Neural progenitor cell (in vitro differentiated cells): ENCODE data around the gene DENND4C. TPM values are rescaled to one million over a fixed set of nuclear protein-coding genes. Genes with fewer than 3 reads are reported as not detected.
A peak's percentile ranks its signal among the peaks of the same experiment; 100 is the strongest.

ENCODE experiments used
- DNase-seq: peaks from one replicate; pipeline ENCODE4 v3.0.0-alpha.2; 2016; ENCODE audit warnings: low spot score
- H2AFZ ChIP-seq: fragments of 200-600 bp; sonication (generic); replicated peaks from 2 replicates; pipeline ENCODE4 v1.6.1; 2016; ENCODE audit warnings: antibody characterized with exemption
- H3F3A ChIP-seq: fragments of 200-600 bp; sonication (generic); 2 replicates; pipeline ENCODE4 v1.6.1; 2016; ENCODE audit warnings: antibody characterized with exemption, low read depth
- H3K27ac ChIP-seq: fragments of 200-600 bp; sonication (generic); 2 replicates; pipeline ENCODE4 v1.5.1; 2016; ENCODE audit warnings: mild to moderate bottlenecking
- H3K27me3 ChIP-seq: fragments of 200-600 bp; sonication (generic); 2 replicates; pipeline ENCODE4 v1.6.1; 2016; ENCODE audit warnings: mild to moderate bottlenecking, moderate library complexity
- H3K36me3 ChIP-seq: fragments of 200-600 bp; sonication (generic); 2 replicates; pipeline ENCODE4 v1.5.1; 2016
- H3K4me1 ChIP-seq: fragments of 200-600 bp; sonication (generic); 2 replicates; pipeline ENCODE4 v1.6.1; 2016; ENCODE audit warnings: mixed run types
- H3K4me2 ChIP-seq: fragments of 200-600 bp; sonication (generic); 2 replicates; pipeline ENCODE4 v1.6.1; 2016
- H3K4me3 ChIP-seq: fragments of 200-600 bp; sonication (generic); 2 replicates; pipeline ENCODE4 v1.5.1; 2016
- H3K79me2 ChIP-seq: fragments of 200-600 bp; sonication (generic); 2 replicates; pipeline ENCODE4 v1.6.1; 2016; ENCODE audit warnings: low read depth
- H3K9ac ChIP-seq: fragments of 200-600 bp; sonication (generic); 2 replicates; pipeline ENCODE4 v1.6.1; 2016
- H3K9me3 ChIP-seq: fragments of 200-600 bp; sonication (generic); 2 replicates; pipeline ENCODE4 v1.5.1; 2016; ENCODE audit warnings: low read depth
- H4K20me1 ChIP-seq: fragments of 200-600 bp; sonication (generic); 2 replicates; pipeline ENCODE4 v1.6.1; 2016; ENCODE audit warnings: low read depth
- H3K27ac Mint-ChIP-seq: 3 replicates; pipeline ENCODE4 v1.8.0; 2021; ENCODE audit warnings: mixed read lengths
- H3K27me3 Mint-ChIP-seq: 2 replicates; pipeline ENCODE4 v1.8.0; 2022; ENCODE audit warnings: low read depth, mild to moderate bottlenecking, inconsistent platforms, moderate library complexity, mixed read lengths; ENCODE audit not compliant: insufficient read depth
- H3K36me3 Mint-ChIP-seq: 3 replicates; pipeline ENCODE4 v1.8.0; 2021; ENCODE audit warnings: mixed read lengths
- H3K4me1 Mint-ChIP-seq: 3 replicates; pipeline ENCODE4 v1.8.0; 2021; ENCODE audit warnings: mixed read lengths
- H3K4me3 Mint-ChIP-seq: 3 replicates; pipeline ENCODE4 v1.8.0; 2021; ENCODE audit warnings: mild to moderate bottlenecking, moderate library complexity, mixed read lengths
- H3K9me3 Mint-ChIP-seq: 3 replicates; pipeline ENCODE4 v1.8.0; 2020; ENCODE audit warnings: mixed read lengths
- CTCF ChIP-seq: fragments of 200-600 bp; sonication (generic); IDR thresholded peaks from 2 replicates; pipeline ENCODE4 v1.5.1; 2017; ENCODE audit warnings: antibody characterized with exemption, mild to moderate bottlenecking
- EZH2 ChIP-seq: fragments of 200-600 bp; sonication (generic); IDR thresholded peaks from 2 replicates; pipeline ENCODE4 v1.6.1; 2017; ENCODE audit warnings: antibody characterized with exemption, mild to moderate bottlenecking, moderate library complexity
- EZH2phosphoT487 ChIP-seq: fragments of 200-600 bp; sonication (generic); IDR thresholded peaks from 2 replicates; pipeline ENCODE4 v1.6.1; 2017; ENCODE audit warnings: antibody characterized with exemption
- total RNA-seq: library from RNA; depleted of rRNA; stranded (reverse); fragments of >200 nt; gene quantifications from 2 replicates; pipeline ENCODE4 v1.2.3, GENCODE V29; 2015; ENCODE audit warnings: low replicate concordance

DENND4C gene
- total RNA-seq, 1 donor from 2014 or later = 73.4 TPM

- H3K79me2 ChIP-seq = peaks cover 25% of the 10 kb centered on the region
- Mint-ChIP-seq H3K36me3 (no peaks in the 10 kb centered on the region), H3K27ac (no peak overlapping the region), H3K27me3 (peaks cover 12% of the 10 kb centered on the region), H3K4me1 (peaks cover 11% of the 10 kb centered on the region), H3K9me3 (peaks cover 9% of the 10 kb centered on the region), H3K4me3 (peak overlapping the region; percentile 94)
- H3K36me3 ChIP-seq = no peaks in the 10 kb centered on the region
- no peaks in the 10 kb centered on the region for H3K9me3 ChIP-seq
- no peaks in the 10 kb centered on the region for H4K20me1 ChIP-seq
- no peak for TF ChIP-seq EZH2
- no peak for TF ChIP-seq CTCF
- TF ChIP-seq EZH2phosphoT487 = no peak
- peak overlapping the region; percentile 87 for H3K4me2 ChIP-seq
- H3K4me1 ChIP-seq = peaks cover 7% of the 10 kb centered on the region
- no peak overlapping the region for H3K9ac ChIP-seq
- no peak for DNase-seq
- H3K27ac ChIP-seq = no peak overlapping the region
- H3F3A ChIP-seq = peaks cover 26% of the 10 kb centered on the region
- peak overlapping the region; percentile 67 for H3K4me3 ChIP-seq
- H3K27me3 ChIP-seq = peaks cover 12% of the 10 kb centered on the region
- peak overlapping the region; percentile 73 for H2AFZ ChIP-seq
Observed at GRCh38 chr9:19408316-19408692, 177.8 kb downstream of the DENND4C start.

- Mint-ChIP-seq H3K4me1 (peaks cover 11% of the 10 kb centered on the region), H3K9me3 (peaks cover 4% of the 10 kb centered on the region), H3K27me3 (peaks cover 10% of the 10 kb centered on the region), H3K36me3 (no peaks in the 10 kb centered on the region), H3K4me3 (peak within 1 kb of the TSS; percentile 94), H3K27ac (peak within 1 kb of the TSS; percentile 92)
- no peak for TF ChIP-seq EZH2phosphoT487
- TF ChIP-seq CTCF = peak; percentile 32
- Histone ChIP-seq H3K9me3 (no peaks in the 10 kb centered on the region), H3K27ac (peak within 1 kb of the TSS; percentile 43), H3K4me3 (peak within 1 kb of the TSS; percentile 67), H3K9ac (no peak within 1 kb of the TSS), H3K36me3 (no peaks in the 10 kb centered on the region), H3F3A (peaks cover 26% of the 10 kb centered on the region), H4K20me1 (no peaks in the 10 kb centered on the region), H3K4me1 (peaks cover 7% of the 10 kb centered on the region), H3K27me3 (peaks cover 12% of the 10 kb centered on the region), H3K79me2 (peaks cover 25% of the 10 kb centered on the region), H2AFZ (peak within 1 kb of the TSS; percentile 84), H3K4me2 (peak within 1 kb of the TSS; percentile 87)
- DNase-seq = peak; percentile 96
Observed at GRCh38 chr9:19408693-19409400, 178.4 kb downstream of the DENND4C start, which contains the start of gene ACER2. ACER2 (plus strand) TSS chr9:19409009; CDS start chr9:19409085, 76 bp downstream.

GRCh38 chr9:19409401-19410194 lies 179.1 kb downstream of the DENND4C start:
- Histone ChIP-seq H3K9me3 (no peaks in the 10 kb centered on the region), H2AFZ (peak overlapping the region; percentile 84), H3K79me2 (peaks cover 25% of the 10 kb centered on the region), H3K36me3 (no peaks in the 10 kb centered on the region), H3K9ac (no peak overlapping the region), H4K20me1 (no peaks in the 10 kb centered on the region), H3K27me3 (peaks cover 12% of the 10 kb centered on the region), H3K4me3 (peak overlapping the region; percentile 67), H3K4me2 (peak overlapping the region; percentile 87), H3K4me1 (peaks cover 7% of the 10 kb centered on the region), H3K27ac (no peak overlapping the region), H3F3A (peaks cover 26% of the 10 kb centered on the region)
- H3K27ac Mint-ChIP-seq = peak overlapping the region; percentile 92
- DNase-seq = peak; percentile 64
- H3K4me1 Mint-ChIP-seq = peaks cover 11% of the 10 kb centered on the region
- H3K36me3 Mint-ChIP-seq = no peaks in the 10 kb centered on the region
- H3K4me3 Mint-ChIP-seq = peak overlapping the region; percentile 94
- H3K9me3 Mint-ChIP-seq = peaks cover 2% of the 10 kb centered on the region
- H3K27me3 Mint-ChIP-seq = peaks cover 9% of the 10 kb centered on the region
- TF ChIP-seq EZH2 (no peak), CTCF (peak; percentile 3)
